ENCODE data around the gene ZNRD2. TPM values are rescaled to one million over a fixed set of nuclear protein-coding genes. Genes with fewer than 3 reads are reported as not detected.

Gene ZNRD2
- total and polyA plus RNA-seq, 2 of the 8 experiments (the other 6 are each of a cell fraction or from before 2014, with no cell fraction given) = 53.4 to 125 TPM

DNA sequence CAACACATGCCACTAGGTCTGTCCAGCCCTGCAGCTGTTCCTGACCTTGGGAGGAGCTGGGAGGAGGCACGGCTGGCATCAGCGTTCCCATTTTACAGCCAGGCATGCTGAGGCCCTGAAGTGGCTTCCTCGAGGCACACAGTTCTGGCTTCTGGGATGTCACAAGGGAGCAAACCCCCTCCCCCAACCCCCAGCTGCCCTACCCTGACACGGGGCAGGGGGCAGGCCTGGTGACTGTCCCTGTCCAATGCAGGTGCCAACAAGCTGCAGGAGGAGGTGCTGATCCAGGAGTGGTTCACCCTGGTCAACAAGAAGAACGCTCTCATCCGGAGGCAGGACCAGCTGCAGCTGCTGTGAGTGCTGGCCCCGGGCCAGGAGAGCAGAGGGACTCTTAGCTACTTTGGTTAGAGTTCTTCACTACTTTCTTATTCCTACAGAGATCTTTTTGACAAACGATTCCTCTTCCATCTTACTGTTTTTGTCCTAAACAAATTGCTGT is 20.0 kb downstream of the ZNRD2 start (continued):
- no peak for TF ChIP-seq SUZ12 (IDR thresholded peaks at IDR 0.05; ENCODE audit: low read length)
- no peak for TF ChIP-seq SIN3A (conservative IDR thresholded peaks at IDR 0.05 in 1 of 2, IDR thresholded peaks at IDR 0.05 in 1 of 2; ENCODE audit: low read depth in 1 of 2, low read length in 2 of 2)
- TF ChIP-seq EZH2 (IDR thresholded peaks at IDR 0.05; ENCODE audit: low read depth, low read length, severe bottlenecking) = no peak
- no peak for TF ChIP-seq RNF2 (IDR thresholded peaks at IDR 0.05; ENCODE audit: borderline replicate concordance, low read depth, low read length, missing control alignments, poor library complexity, severe bottlenecking)
- TF ChIP-seq ASH2L (IDR thresholded peaks at IDR 0.05; ENCODE audit: low read length) = no peak
- no peak for TF ChIP-seq SIX5 (IDR thresholded peaks at IDR 0.05; ENCODE audit: low read depth, low read length)
- TF ChIP-seq SAP30 (IDR thresholded peaks at IDR 0.05; ENCODE audit: insufficient read depth, insufficient replicate concordance, low read length) = no peak
